Cardiac fibroblast (primary cell): ENCODE results near the gene TGM4.

Experiments used
- DNase-seq, 2 donors: peaks; one replicate each; pipeline versions ENCODE4 v3.0.0 to v3.0.0-alpha.2; 2010; ENCODE audit warnings: low read depth in 2 of 2
- H3K4me3 ChIP-seq, 2 donors: replicated peaks in 1 of 2; 1 replicate in 1 of 2; 2 replicates in 1 of 2; pipeline ENCODE4 v1.5.1; 2011; ENCODE audit warnings: low read depth in 2 of 2, low read length in 2 of 2, mild to moderate bottlenecking in 2 of 2, moderate library complexity in 1 of 2
- TF ChIP-seq, protein P1 (sequence below): IDR thresholded peaks from one replicate; pipeline ENCODE4 v1.5.1; 2011; ENCODE audit warnings: low read depth, mild to moderate bottlenecking, low read length, inconsistent platforms

The TGM4 gene

DNA sequence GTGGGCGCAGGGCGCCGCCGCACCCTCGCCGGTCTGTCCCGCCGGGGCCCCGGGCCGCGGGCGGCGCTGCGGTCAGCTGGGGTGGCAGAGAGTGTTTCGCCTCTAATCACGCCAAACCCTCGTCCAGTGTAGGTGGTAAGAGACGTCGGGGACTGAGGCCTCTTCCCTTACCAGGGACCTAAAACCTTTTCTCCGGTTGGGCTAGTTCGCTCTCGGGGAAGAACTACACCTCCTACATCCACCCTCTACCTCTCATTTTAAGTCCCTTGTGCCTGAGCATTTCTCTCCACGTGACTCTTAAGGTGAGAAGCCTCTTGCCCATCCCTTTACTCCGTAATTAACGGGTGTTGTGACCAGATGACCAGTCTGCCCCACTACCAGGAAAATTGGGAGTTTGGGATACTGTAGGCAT, 12.2 kb upstream of the TGM4 start:
- peak overlapping the region; percentile 60 to 71 for H3K4me3 ChIP-seq
- TF ChIP-seq, protein P1, sequence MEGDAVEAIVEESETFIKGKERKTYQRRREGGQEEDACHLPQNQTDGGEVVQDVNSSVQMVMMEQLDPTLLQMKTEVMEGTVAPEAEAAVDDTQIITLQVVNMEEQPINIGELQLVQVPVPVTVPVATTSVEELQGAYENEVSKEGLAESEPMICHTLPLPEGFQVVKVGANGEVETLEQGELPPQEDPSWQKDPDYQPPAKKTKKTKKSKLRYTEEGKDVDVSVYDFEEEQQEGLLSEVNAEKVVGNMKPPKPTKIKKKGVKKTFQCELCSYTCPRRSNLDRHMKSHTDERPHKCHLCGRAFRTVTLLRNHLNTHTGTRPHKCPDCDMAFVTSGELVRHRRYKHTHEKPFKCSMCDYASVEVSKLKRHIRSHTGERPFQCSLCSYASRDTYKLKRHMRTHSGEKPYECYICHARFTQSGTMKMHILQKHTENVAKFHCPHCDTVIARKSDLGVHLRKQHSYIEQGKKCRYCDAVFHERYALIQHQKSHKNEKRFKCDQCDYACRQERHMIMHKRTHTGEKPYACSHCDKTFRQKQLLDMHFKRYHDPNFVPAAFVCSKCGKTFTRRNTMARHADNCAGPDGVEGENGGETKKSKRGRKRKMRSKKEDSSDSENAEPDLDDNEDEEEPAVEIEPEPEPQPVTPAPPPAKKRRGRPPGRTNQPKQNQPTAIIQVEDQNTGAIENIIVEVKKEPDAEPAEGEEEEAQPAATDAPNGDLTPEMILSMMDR, result no peak
- peak in 1 of 2 donors; percentile 40 for DNase-seq

DNA sequence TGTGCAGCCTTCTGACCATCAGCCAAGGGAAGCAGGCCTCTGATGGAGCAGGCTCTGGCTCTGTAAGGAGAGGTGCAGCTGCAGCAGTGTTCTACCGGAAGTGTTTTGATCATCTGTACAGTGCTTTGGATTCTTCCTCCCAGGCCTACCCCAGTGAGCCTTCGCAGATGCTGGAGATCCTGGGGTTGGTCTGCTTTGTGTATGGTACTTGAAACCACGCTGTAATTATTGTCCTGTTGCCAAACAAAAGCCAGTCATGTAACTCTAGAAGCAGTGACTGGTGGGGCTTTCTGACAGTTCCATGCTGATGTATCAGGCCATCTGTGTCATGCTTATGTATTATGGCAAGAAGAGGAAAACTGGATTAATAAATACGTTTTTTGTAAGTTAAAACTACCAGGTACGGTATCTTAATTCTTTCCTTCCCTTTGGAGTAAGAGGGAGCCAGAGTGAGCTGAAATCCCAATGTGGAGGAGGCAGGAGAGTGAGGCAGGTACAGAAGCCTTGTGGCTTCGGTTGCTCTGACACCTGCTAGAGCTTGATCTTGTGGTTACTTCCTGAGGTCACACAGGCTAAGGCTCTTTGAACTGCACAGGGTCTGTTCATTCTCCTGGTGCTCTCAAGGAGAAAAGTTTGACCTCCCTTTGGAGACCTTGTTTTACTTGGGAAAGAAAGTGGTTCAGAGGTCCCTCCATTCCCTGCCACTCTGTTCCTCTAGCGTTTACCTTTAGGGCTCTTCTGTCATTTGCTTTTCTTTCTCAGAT, 9.0 kb upstream of the TGM4 start:
- TF ChIP-seq, protein P1, result no peak
- DNase-seq, result no peak
- H3K4me3 ChIP-seq, result no peak overlapping the region

DNA sequence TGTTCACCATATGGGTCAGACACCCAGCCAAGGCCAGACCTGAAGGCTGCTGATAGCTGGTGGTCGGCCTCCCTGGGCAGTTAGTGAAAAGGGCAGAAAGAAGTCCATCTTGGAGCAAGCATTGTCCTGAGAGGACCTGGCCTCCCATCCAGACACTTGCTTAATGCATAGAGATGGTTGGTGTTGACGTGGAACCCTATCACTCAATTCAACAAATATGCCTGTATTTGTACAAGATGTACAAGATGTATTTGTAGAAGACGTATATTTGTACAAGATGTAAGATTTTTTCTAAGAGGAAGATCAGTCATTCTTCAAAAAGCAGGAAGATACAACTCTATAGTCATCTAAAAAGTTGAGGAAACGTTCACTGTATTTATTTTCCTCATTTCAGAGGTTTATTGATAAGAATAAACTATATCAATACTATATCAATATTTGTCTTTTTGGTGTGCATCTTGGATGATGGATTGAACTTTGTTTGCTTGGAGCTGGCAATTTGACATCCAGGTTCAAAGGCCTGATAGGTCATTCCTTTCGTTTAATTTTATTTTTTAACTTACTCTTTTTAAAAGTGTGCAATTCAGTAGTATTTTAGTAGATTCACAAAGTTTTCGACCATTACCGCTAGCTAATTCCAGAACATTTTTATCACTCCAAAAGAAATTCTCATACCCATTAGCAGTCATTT, 6.8 kb upstream of the TGM4 start:
- TF ChIP-seq, protein P1, result no peak
- no peak overlapping the region for H3K4me3 ChIP-seq
- no peak for DNase-seq

DNA sequence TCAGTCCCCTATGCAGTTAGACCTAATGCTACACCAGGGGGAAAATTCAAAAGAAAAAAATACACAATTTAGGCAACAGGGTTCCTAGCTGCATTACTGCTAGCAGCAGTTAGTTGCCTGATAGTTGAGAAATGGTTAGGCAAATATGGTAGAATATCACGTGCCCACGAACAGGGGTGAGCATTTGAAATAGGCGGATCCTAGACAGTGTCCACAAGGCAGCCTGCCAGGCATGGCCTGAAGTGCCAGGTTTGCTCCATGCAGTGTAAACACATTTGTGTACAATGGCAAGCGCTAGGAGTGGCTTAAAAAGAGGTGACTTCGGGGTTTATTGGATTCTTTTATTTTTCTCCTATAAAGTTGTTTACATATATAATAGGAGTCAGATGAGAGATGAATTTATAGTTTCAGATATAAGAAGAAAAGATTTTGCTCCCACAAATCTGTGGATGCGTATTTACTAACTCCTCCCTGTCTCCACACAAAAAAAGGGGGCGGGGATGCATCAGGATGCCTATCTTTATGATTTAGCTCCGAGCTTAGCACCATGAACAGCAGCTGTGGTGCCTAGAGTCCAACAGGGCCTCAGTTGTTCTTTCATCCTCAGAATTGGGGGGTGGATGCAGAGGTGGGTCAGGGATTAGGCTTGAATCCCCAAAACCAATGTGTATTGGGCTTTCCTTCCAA, 3.9 kb upstream of the TGM4 start:
- no peak for DNase-seq
- TF ChIP-seq, protein P1, result no peak
- H3K4me3 ChIP-seq, result no peak overlapping the region

DNA sequence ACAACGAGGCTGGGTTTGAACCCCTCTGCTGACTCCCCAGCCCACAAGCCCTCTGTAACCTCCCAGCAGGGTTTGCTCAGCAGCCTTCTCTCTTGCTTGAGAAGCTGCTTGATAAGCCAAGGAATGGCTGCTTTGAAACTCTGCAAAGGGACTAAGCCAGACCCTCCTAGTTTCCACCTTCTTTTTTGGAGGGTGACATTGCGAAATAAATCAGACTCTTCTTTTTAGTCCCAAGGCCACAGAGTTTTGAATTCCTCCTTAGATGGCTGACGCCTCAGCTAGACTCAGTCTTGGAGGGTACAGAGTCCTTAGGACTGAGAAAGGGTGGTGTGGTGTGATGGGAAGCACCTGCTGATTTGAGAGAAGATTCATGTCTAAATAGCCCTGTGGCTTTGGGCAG, 1.2 kb downstream of the TGM4 start:
- DNase-seq, result no peak
- H3K4me3 ChIP-seq, result no peak overlapping the region
- TF ChIP-seq, protein P1, result no peak

DNA sequence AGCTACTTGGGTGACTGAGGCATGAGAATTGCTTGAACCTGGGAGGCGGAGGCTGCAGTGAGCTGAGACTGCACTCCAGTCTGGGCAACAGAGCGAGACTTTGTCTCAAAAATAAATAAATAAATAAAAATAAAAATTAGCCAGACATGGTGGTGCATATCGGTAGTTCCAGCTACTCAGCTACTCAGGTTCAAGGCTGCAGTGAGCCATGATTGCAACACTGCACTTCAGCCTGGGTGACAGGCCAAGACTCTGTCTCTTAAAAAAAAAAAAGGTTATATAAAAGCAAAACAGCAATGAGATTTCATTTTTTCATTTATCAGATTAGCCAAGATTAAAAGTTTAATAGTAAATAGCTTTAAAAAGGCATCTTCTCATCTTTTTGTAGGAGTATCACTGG, 2.9 kb downstream of the TGM4 start:
- no peak for DNase-seq
- TF ChIP-seq, protein P1, result no peak
- H3K4me3 ChIP-seq, result no peak overlapping the region
